NAMALWA (cell line): ENCODE data around the gene SIGLEC9.
A peak's percentile ranks its signal among the peaks of the same experiment; 100 is the strongest.

Experiments
- DNase-seq: peaks from one replicate; pipeline ENCODE4 v3.0.0-alpha.2; 2015; ENCODE audit warnings: low spot score

The SIGLEC9 gene

DNA sequence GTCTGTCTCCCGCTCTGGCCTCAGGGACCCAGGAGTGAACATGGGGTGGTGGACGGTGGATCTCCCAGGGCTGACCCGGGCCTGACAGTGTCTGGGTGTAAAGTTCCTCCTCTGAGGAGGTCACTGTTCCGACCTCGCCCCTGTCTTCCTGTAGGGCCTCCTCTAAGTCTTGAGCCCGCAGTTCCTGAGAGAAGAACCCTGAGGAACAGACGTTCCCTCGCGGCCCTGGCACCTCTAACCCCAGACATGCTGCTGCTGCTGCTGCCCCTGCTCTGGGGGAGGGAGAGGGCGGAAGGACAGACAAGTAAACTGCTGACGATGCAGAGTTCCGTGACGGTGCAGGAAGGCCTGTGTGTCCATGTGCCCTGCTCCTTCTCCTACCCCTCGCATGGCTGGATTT is at the start of gene SIGLEC9:
Gene SIGLEC9 (plus strand): TSS at position 178 of the 400 bp plus-strand sequence. CDS start 69 bp downstream, at position 247.
- no peak for DNase-seq

DNA sequence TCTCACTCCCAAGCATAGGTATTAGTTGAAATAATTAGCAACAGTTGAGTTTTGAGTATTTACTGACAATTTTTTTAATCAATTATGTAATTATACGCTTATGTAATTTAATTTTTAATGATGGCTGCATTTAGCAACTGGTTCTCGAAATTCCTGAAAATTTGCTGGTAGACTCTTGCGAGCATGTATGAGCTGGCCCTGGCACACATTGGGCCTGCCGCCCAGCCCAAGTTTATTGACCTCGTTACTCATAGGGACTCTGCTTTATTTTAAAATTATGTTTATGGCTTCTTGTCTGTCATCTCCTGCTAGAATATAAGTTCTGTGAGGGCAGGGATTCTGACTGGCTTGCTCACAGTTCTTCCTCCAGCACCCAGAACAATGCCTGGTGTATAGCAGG is 48.7 kb upstream of the SIGLEC9 start:
- no peak for DNase-seq

- DNase-seq, result no peak
These were observed 48.0 kb upstream of the SIGLEC9 start for GRCh38 chr19:51076631-51077213.

DNA sequence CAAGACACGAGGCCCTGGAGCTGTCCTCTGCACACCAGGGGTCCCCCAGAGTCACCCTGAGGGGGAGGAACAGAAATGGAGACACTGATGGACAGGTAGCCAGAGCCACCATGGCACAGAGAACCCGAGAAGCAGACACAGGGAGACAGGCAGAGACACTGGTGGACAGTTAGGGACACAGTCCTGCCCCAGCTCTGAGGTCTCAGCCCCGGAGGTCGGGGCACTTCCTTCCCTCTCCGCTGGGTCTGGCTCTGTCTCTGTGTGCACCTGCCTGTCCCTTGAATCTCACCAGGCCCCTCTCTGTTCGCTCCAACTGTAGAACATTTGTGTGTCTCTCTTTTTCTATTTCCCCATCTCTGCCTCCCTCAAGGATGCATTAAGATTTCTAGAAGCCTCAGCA is 46.6 kb upstream of the SIGLEC9 start:
- DNase-seq, result no peak

DNA sequence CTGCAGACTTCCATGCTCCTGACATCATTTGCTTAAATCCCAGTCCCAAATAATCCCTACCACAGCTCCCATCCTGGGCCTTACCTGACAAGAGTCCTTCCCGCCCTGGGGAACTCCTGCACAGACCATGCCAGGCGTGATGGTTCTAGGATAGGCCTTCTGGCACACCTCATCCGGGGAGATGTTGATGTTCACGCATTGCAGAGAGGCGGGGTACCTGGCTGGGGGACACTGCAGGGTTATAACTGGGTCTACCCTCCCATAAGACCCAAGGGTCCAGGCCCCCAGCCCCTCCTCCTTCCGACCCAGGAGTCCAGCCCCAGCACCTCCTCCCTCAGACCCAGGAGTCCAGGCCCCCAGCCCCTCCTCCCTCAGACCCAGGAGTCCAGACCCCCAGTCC is 46.0 kb upstream of the SIGLEC9 start:
- no peak for DNase-seq

DNA sequence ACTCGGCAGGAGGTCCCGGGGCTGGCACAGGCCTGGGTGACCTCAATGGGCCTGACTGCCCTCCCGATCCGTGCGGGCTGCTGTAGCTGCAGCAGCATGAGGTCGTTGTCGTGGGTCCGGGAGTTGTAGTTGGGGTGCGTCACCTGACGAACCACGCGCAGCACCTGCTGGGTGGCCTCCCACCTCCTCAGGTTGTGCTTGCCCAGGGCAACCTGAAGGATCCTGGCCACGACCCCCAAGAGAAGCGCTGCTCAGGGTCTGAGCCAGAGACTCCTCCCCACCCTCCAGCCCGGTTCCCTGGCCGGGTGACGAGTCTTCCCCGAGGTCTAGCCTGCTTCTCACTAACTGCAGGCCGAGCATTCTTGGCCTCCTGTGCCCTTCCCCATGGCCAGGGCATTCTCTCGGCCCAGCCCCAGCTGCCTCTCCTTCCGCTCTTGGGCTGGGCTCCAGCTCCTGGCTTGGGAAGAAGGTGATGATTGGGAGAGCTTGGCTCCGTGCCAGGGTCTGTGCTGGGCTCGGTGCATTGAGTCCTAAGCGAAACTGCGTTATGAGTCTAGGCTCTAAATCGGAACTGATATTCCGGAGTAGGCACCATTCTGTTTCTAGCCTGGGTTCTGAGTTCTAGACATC is 45.1 kb upstream of the SIGLEC9 start:
- DNase-seq, result no peak

GRCh38 chr19:51081476-51081875 is 43.2 kb upstream of the SIGLEC9 start:
- DNase-seq, result no peak

DNA sequence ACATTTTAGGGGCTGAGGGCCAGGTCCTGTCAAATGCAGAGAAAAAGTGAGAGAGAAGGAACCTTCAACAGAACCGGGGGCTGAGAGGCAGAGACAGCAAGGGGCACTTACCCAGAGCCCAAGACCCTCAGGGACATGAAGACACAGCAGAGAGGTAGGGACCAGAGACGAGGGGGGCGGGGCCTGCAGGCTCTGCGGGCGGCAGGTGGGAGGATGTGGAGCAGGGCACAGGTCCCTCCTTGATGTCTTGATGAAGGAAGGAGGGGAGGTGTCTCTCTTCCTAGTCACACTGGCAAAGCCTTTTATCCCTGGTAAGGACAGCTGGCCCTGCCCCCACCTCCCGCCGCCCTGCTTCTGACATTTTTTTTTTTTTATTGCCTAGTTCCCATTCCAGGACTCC is 42.1 kb upstream of the SIGLEC9 start, which contains the start of gene KLK14:
Gene KLK14 (minus strand): TSS at position 277 of the 400 bp plus-strand sequence. CDS start 273 bp downstream, at position 4.
- no peak for DNase-seq

- DNase-seq, result no peak
These were observed 41.5 kb upstream of the SIGLEC9 start for GRCh38 chr19:51083181-51083580.

DNA sequence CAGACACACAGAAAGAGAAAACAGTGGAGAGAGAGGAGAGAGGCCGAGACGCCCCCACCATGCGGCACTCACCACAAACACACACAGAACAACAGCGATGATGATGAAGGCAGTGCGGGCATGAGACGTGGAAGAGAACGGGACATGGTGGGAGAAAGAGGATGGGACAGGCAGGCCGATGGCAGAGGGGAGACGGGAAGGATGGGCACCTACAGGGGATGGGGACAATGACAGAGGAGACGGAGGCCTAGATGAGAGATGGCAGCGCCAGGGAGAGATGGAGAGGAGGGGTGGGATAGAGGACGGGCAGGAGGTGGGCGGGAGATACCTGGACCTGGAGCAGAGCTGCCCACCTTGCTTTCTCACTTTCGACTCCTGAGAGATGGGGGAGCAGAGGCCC is 40.9 kb upstream of the SIGLEC9 start:
- no peak for DNase-seq

DNA sequence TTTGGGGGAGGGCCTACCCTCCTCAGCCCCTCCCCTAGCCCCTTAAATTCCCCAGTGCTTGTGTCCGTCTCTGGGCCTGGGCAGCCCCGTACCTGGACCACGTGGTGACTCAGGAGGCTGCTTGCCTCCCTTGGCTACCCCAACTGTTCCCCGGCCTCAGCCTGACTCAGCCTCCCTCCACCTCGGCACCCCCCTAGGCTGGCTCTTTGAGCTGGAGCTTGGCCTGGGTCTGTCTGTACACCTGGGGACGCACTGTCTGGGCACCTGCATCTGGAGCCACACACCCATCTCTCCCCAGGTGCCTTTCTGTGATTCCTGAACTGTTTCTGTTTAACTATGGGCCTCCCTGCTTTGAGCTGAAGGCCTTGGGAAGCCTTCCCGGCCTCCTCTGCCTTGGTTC is 40.2 kb upstream of the SIGLEC9 start:
- DNase-seq, result no peak

- DNase-seq, result no peak
These were observed 38.4 kb upstream of the SIGLEC9 start for GRCh38 chr19:51086153-51086850.

GRCh38 chr19:51089786-51090185 is 34.9 kb upstream of the SIGLEC9 start:
- DNase-seq, result no peak

DNA sequence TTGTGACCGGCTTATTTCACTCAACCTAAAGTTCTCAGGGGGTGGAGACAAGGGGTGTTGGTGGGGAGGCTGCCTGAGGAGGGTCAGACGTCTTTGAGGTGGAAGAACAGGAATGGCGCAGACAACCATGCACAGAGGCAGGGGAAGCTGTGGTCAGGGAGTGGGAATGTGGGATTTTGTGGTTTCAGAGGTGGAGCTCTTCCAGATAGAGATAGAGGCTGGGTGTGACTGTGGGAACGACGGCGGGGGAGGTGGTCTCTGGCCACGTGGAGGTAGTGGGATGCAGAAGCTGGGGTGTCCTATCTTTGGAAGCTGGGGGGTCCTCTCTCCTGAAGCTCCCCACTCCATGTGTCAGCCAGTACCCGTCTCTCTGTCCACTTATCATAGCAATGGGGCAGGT is 34.2 kb upstream of the SIGLEC9 start:
- no peak for DNase-seq

- no peak for DNase-seq
These were observed 33.6 kb upstream of the SIGLEC9 start for GRCh38 chr19:51091126-51091525.

DNA sequence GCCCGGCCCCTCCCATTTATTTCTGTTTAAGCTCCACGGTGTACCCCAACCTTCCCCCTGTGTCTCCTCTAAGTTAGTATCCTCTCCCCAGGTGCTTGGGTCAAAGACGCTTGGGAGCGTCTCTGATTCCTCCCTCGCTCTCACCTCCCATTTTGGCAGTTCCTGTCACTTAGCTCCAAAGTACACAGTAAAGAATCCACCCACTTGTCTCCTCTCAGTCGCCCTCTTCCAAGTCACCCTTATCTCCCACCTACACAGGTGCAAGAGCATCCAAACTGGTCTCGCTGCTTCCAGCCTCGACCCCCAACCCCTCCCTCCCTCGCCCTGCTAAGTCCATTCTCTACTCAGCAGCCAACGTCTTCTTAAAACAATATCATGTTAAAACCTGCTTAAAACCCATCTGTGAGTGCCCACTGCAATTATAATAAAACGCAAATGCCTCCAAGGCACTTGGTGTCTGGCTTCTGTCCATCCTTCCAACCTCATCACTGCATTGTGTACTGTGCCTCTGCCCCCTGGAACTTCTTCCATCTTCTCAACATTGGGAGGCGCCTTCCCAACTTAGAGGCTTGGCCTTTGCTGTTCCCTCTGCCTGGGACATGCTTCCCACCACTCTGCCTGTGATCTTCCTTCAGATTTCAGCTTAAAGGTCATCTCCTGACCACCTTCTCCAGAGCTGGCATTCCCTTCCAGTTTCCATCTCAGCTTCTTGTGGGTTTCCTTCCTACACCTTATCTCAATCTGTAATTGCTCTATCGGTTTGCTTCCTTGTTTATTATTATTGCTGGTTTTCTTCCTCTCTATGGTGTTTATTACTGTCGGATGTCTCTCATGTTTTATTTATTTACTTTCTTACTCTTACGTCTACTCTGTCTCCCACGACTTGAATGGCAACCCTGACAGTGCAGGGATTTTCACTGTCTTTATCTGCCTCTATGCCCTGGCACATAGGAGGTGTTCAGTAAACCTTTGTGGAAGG is 32.5 kb upstream of the SIGLEC9 start:
- DNase-seq, result no peak

DNA sequence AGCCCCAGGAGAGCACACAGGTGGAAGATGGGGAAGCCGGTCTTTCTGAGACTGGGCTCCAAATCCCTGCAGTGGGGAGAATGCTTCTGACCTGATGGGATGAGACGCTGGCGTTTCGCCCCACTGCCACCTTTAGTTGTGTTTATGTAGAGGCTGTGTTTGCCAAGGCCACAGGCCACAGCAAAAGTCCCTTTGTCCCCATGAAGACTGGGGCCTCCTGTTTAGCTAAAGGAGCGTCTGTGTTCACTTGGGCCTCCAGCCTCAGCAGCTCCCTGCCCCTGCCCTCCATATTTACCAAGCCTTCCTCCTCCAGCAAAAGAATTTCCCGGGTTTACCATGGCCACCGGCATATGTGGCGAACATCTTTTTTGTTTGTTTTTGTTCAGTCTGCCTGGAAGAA is 31.6 kb upstream of the SIGLEC9 start:
- no peak for DNase-seq

DNA sequence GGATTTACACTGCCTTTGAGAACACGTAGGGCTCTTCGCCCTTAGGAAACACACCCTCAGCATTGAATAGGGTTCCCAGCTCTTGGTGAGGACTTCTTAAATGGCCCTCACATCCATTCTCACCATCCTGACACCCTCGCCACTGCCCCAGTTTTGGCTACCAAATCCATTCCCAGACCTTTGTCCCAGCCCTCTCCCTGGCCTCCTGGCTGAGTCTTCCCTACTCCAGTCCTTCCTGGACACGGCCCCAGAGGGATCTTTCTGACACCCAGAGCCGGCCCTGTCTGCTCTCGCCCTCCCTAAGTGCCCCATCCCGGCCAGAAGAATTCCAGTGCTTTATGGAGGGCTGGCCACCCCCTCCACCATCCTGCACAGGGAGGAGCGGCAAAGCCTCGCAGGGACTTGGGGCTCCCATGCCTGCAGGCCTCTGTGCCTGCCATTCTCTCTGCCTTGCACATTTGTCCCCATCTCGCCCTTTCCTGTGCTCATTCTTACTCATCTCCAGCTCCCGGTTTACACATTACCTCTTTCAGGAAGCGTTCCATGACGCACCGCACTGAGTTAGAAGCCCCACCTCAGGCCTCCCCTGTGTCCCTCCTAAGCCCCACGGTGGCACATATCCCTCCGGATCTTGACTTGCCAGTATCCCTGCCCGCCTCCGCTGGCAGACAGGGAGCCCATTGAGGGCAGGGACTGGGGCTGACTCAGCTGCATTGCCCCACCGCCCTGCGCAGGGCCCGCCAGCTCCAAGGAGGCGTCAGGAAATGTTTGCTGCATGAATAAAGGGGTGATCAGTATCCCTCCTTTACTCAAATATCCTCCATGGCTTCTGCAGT is 31.0 kb upstream of the SIGLEC9 start:
- DNase-seq, result no peak

- peak; percentile 56 for DNase-seq
These were observed 29.9 kb upstream of the SIGLEC9 start for GRCh38 chr19:51094696-51095279.

- DNase-seq, result peak; percentile 49
These were observed 28.1 kb upstream of the SIGLEC9 start for GRCh38 chr19:51096473-51097165.
